Activated CD8-positive, alpha-beta memory T cell treated with anti-CD3 and anti-CD28 coated beads for 24 hours (primary cell): ENCODE results near the gene AMBP.

Experiments used
- DNase-seq: peaks from one replicate; pipeline ENCODE4 v3.0.0-alpha.2; 2020

Gene AMBP

DNA sequence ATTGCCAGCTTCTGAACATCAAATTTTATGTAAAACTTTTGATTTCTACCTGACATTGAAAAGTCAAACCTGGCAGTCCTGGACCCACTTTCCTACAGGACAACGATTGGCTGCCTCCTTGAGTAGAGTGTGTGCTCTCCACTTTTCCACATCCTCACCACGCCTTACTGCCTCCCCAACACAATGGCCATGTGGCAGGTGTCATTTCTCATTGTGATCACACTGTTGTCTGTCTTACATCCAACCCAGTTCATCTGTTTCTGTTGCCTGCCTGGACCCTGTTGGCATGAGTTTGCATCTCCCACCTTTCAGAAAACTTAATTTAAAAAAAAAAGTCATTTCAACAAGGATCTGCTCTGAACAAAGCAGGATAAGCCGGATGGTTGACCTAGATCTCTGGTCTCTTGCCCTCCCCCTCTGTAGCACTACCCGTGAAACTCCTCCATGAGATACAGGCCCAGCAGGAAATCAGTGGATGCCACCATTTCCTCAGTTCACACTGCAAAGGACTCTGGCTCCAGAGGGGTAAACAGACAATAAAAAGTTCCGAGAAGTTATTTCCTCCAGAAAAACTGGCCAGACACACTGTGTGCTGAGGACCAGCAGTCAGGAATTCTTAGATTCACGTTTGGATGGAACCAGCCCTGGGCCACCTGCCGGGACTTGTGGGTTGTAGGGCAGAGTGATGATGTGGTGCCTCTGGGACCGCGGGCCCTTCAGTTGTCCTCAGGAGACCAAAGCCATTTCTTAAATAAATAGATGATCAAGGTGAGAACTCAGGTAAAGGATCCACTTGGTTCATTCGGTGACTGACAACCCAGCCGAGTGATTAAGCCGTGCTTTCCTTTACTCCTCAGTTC lies 48.6 kb downstream of the AMBP start:
- DNase-seq: peak; percentile 30

DNA sequence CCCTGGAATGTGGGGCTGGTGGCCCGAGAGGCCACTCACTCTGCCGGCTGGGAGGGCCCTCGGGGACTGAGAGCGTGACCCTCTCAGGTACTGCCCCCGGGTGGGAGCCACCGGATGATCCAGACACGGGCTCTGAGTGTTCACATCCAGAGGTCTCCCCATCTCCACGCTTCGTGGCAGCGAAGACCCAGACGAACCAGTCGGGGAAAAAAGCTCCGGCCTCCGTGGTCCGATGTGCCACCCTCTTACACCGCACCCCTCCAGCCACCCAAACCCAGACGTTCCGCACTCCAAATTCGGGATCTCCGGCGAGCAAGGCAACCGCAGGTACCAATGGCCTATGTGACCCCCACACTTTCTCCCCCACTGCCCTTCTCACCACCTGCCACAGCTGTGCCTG lies 49.5 kb downstream of the AMBP start:
- peak; percentile 43 for DNase-seq

GRCh38 chr9:114027863-114028465 lies 50.1 kb downstream of the AMBP start:
- DNase-seq: no peak

DNA sequence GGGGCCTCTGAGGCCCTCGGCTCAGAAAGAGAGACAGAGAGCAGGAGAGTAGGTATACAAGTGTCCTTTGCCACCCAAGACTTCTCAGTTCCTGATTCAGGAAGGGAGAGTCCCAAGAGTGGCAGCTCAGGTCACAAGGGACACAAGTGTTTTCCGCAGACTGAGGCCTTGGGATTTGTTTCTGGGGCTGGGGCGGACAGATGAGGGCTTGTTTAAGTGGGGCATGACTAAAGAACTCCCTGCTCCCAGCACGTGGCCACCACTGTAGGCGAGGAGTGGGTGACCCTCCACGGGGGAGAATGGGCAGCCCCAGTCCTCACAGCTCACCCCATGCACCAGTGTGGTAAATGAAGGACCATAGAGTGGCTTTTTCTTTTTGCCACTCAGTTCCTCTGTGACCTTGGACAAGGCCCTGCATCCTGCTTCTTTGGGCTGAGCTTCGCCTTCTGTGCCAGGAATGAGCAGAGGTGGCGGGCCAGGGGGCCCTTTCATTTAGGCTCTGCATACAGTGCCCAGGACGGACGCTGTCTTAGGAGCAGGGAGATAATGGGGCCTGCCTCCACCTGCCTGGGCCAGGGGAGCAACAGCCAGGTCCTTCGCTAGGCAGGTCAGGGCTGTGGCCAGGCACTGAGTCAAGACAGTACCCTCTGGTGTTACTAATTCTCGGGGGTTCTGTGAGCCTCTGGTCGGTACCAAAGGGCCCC lies 50.8 kb downstream of the AMBP start:
- no peak for DNase-seq

DNA sequence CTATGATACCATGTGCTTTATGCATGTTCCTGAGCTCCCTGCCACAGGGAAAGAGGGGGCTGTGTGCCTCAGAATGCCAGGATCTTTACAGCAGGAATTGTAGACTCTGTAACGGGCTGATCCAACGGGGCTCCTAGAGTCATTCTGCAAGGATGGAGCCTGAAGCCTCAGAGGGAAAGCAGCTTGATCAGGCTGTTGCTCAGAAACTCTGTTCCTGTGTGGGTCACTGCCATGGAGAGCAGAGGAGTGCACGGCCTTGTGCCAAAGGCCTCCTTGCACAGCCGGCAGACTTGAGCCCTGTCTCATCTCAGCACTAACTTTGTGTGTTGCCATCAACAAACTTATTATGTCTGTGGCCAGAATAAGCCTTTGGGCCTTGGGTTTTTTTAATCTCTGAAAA lies 51.8 kb downstream of the AMBP start:
- no peak for DNase-seq

- no peak for DNase-seq
These were observed 52.3 kb downstream of the AMBP start for GRCh38 chr9:114025760-114026159.

DNA sequence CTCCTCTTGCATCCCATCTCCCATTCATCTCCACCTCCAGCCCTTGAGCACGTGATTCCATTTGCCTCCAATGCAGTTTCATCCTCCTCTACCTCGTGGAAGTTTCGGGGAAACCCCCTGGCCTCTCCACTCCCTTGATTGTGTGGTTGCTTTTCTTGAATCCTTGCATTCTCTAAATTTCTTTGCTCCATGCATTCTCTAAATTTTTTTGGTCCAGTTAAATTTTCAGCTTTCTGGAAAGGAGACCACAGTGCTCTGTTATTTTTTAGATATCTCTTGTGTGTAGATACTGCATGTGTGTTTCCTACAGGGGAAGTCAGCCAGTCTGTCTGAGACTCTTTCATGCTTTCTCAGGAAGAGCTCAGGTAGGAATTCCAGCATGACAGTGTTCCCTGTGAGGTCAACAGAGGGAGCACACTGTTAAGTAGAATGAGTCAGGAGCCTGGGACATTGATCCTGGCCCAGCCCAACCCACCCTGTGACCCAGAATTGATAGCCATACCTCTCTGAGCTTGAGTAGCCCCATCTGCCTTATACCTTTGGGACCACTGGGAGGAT lies 52.8 kb downstream of the AMBP start:
- DNase-seq: no peak

DNA sequence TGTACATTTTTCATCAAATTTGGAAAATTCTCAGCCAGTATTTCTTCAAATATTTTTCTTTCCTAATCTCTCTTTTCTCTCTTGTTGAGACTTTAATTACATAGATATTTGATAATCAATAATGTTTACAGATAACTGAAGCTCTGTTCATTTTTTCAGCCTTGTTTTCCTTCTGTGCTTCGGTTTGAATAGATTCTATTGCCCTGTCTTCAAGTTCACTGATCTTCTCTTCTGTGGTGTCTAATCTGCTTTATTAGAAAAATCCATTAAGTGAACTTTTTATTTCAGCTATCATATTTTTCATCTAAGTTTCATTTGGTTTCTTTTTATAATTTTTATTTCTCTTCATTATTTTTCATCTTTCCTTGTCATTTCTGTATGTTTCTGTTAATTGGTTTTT lies 54.1 kb downstream of the AMBP start:
- DNase-seq: no peak

GRCh38 chr9:114021578-114021977 lies 56.5 kb downstream of the AMBP start:
- no peak for DNase-seq

DNA sequence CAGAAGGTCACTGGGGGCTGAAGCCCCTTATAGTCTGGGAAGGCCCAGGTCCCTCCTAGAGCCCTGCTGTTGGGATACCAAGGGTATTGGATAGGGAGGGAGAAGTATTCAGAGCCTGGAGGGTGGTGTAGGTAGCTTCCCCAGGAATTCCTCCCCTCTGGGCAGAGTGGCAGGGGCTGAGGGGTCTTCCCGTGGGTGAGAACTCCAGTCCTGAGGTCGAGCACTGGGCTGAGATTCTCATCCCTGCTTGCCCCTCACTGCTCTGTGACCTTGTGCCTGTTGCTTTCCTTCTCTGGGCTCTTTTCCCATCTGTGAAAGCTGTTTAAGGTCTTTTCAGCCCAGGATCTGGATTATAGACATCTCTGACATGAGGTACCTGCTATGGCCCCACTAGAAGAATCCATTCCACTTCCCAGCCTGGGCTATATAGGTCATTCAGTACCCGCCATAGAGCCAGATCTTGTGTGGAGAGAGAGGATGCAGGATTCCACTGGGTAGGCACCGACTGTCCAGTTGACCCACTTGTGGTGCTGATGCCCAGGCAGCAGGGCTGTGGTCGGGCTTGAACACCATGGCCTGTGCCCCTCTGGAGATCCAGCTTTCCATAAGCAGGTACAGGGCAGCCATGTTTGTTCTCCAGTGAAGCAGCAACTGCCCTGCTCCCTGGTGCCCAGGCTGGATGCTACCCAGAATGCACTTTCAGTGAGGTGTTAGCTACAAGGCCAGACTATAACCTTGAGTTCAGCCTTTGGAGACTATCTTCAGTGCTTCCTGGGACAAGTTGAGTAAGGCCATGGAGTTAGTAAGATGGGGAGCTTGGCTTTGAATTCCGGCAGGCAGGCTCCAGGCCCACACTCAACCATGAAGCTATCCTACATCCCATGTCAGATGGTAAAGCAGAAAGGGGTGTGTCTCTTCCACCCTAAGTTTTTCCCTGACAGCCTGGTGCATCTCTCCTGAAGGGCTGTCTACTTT lies 60.1 kb downstream of the AMBP start:
- DNase-seq: peak; percentile 48

- DNase-seq: no peak
These were observed 61.3 kb downstream of the AMBP start for GRCh38 chr9:114016629-114017423.

- DNase-seq: no peak
These were observed 62.0 kb downstream of the AMBP start for GRCh38 chr9:114016101-114016500.

DNA sequence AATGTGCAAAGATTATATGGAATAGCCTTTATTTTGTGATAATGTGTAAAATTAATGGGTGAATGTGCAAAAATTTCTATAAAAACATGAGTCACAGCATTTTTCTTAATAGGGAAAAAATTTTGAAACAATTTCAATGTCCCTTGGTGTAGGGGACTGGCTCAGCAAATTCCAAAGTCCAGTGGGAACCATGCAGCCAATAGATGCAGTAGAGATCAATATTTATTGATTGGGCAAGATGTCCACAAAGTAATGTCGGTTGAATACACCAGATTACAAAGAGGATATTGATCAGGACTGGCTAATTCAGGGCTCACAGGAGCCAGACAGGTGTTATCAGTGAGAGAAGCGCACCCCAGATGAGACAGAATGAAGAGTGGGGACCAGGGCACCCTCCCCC lies 62.5 kb downstream of the AMBP start:
- DNase-seq: no peak

- no peak for DNase-seq
These were observed 64.1 kb downstream of the AMBP start for GRCh38 chr9:114014044-114014443.

DNA sequence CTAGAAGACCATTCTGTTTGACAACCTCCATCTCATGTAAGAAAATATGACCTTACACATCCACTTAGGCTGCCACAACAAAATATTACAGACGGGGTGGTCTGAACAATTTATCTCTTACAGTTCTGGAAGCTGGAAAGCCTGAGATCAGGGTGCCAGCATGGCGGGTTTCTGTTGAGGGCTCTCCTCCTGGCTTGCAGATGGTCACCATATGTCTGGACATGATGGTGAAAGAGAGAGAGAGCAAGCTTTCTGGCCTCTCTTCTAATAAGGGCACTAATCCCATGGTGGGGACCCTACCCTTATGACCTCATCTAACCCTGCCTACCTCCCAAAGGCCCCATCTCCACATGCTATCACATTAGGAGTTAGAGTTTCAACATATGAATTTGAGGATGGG lies 66.0 kb downstream of the AMBP start:
- no peak for DNase-seq

- no peak for DNase-seq
These were observed 66.8 kb downstream of the AMBP start for GRCh38 chr9:114011313-114011712.
